ENCODE measurements around the gene HSPB2. TPM values are rescaled to one million over a fixed set of nuclear protein-coding genes. Genes with fewer than 3 reads are reported as not detected.

The HSPB2 gene
- total and polyA plus RNA-seq, 8 donors: 0.37 to 5.1 (median 3.0) TPM; not detected in 4

Small RNAs within 50 kb of the gene (small RNA-seq; reads per million reads assigned to genes)
- gene C11orf52: 0 reads per million in 4 donors
- gene GNG5P3: 0 reads per million in 4 donors
- 0 reads per million in 4 donors for gene RNA5SP351
- gene RPL37AP8: 0 to 0.54 (median 0.10) reads per million in 4 donors

Other genes with a start within 250 kb of the HSPB2 start
- gene PPP2R1B, start 146.3 kb upstream of the HSPB2 start, total RNA-seq: 10 to 100 TPM in 4 of 5 donors, 1 to 10 TPM in 1; 5.5 to 71.2 (median 41.1) TPM
- 10 to 100 TPM in 2 of 3 donors, 1 to 10 TPM in 1; 9.6 to 15.3 (median 13.3) TPM for gene PPP2R1B, start 146.3 kb upstream of the HSPB2 start, polyA plus RNA-seq
- 10 to 100 TPM; 19.7 to 53.7 (median 32.4) TPM for gene ALG9, start 41.2 kb upstream of the HSPB2 start, total RNA-seq
- 10 to 100 TPM; 11.9 to 29.2 (median 13.0) TPM for gene ALG9, start 41.2 kb upstream of the HSPB2 start, polyA plus RNA-seq
- 1 to 10 TPM in 2 of 5 donors, under 1 TPM in 1, not detected in 2; 0.29 to 4.3 (median 2.2) TPM for gene FDXACB1, start 33.6 kb upstream of the HSPB2 start, total RNA-seq
- gene FDXACB1, start 33.6 kb upstream of the HSPB2 start, polyA plus RNA-seq: 1 to 10 TPM in 2 of 3 donors, under 1 TPM in 1; 0.95 to 1.7 (median 1.4) TPM
- gene CFAP68, start 33.2 kb upstream of the HSPB2 start, total RNA-seq: 10 to 100 TPM in 1 of 5 donors, 1 to 10 TPM in 3, not detected in 1; 3.9 to 51.9 (median 5.3) TPM
- 10 to 100 TPM; 40.2 to 50.7 (median 40.7) TPM for gene CFAP68, start 33.2 kb upstream of the HSPB2 start, polyA plus RNA-seq
- 100 to 1,000 TPM in 2 of 5 donors, 10 to 100 TPM in 3; 28.4 to 207 (median 47.3) TPM for gene CRYAB, start 964 bp upstream of the HSPB2 start, total RNA-seq
- gene CRYAB, start 964 bp upstream of the HSPB2 start, polyA plus RNA-seq: 100 to 1,000 TPM in 1 of 3 donors, 10 to 100 TPM in 2; 75.6 to 122 (median 85.7) TPM
- gene C11orf52, start 6.2 kb downstream of the HSPB2 start, total RNA-seq: 10 to 100 TPM in 2 of 5 donors, 1 to 10 TPM in 2, not detected in 1; 3.9 to 18.7 (median 12.5) TPM
- gene C11orf52, start 6.2 kb downstream of the HSPB2 start, polyA plus RNA-seq: 10 to 100 TPM; 28.0 to 43.4 (median 35.0) TPM
- 100 to 1,000 TPM in 1 of 5 donors, 10 to 100 TPM in 4; 19.1 to 128 (median 60.4) TPM for gene DIXDC1, start 24.6 kb downstream of the HSPB2 start, total RNA-seq
- 10 to 100 TPM in 2 of 3 donors, 1 to 10 TPM in 1; 6.2 to 15.6 (median 11.3) TPM for gene DIXDC1, start 24.6 kb downstream of the HSPB2 start, polyA plus RNA-seq
- 10 to 100 TPM in 4 of 5 donors, 1 to 10 TPM in 1; 1.2 to 36.5 (median 13.9) TPM for gene DLAT, start 112.7 kb downstream of the HSPB2 start, total RNA-seq
- 10 to 100 TPM; 10.2 to 17.5 (median 14.7) TPM for gene DLAT, start 112.7 kb downstream of the HSPB2 start, polyA plus RNA-seq
- 10 to 100 TPM in 1 of 5 donors, 1 to 10 TPM in 1, under 1 TPM in 1, not detected in 2; 0.55 to 12.5 (median 3.3) TPM for gene PIH1D2, start 161.3 kb downstream of the HSPB2 start, total RNA-seq
- 1 to 10 TPM; 1.6 to 4.4 (median 2.9) TPM for gene PIH1D2, start 161.3 kb downstream of the HSPB2 start, polyA plus RNA-seq
- gene NKAPD1, start 161.6 kb downstream of the HSPB2 start, total RNA-seq: 10 to 100 TPM in 4 of 5 donors, 1 to 10 TPM in 1; 8.7 to 26.1 (median 23.5) TPM
- gene NKAPD1, start 161.6 kb downstream of the HSPB2 start, polyA plus RNA-seq: 10 to 100 TPM; 11.1 to 16.8 (median 14.3) TPM
- gene TIMM8B, start 174.0 kb downstream of the HSPB2 start, total RNA-seq: 100 to 1,000 TPM in 1 of 5 donors, 10 to 100 TPM in 4; 13.9 to 107 (median 34.8) TPM
- gene TIMM8B, start 174.0 kb downstream of the HSPB2 start, polyA plus RNA-seq: 100 to 1,000 TPM in 2 of 3 donors, 10 to 100 TPM in 1; 95.9 to 126 (median 122) TPM
- gene SDHD, start 174.1 kb downstream of the HSPB2 start, total RNA-seq: 100 to 1,000 TPM in 2 of 5 donors, 10 to 100 TPM in 3; 27.5 to 162 (median 62.5) TPM
- 100 to 1,000 TPM; 123 to 168 (median 137) TPM for gene SDHD, start 174.1 kb downstream of the HSPB2 start, polyA plus RNA-seq